HepG2 (cell line): ENCODE measurements around the gene LRIG1. TPM values are rescaled to one million over a fixed set of nuclear protein-coding genes. Genes with fewer than 3 reads are reported as not detected.
A peak's percentile ranks its signal among the peaks of the same experiment; 100 is the strongest.

Source experiments
- ARID5B ChIP-seq: IDR thresholded peaks from 2 replicates; pipeline ENCODE4 v1.4.0; 2020; ENCODE audit warnings: mild to moderate bottlenecking, missing genetic modification reagents
- GATA4 ChIP-seq: sonication (generic); IDR thresholded peaks from 2 replicates; pipeline ENCODE4 v1.6.1; 2016; ENCODE audit warnings: antibody characterized with exemption, low read depth, borderline replicate concordance
- HMGA1 ChIP-seq: sonication (generic); formaldehyde crosslinking; conservative IDR thresholded peaks from 2 replicates; pipeline ENCODE4 v1.4.0; 2020; ENCODE audit warnings: missing genetic modification reagents
- JUN ChIP-seq: sonication (generic); formaldehyde crosslinking; IDR thresholded peaks from 2 replicates; pipeline ENCODE4 v1.4.0; 2020; ENCODE audit warnings: mild to moderate bottlenecking, missing genetic modification reagents
- KDM3A ChIP-seq: IDR thresholded peaks from 2 replicates; pipeline ENCODE4 v1.6.1; 2018; ENCODE audit warnings: low read depth, missing compliant biosample characterization
- MLX ChIP-seq: IDR thresholded peaks from 2 replicates; pipeline ENCODE4 v1.6.1; 2016
- MXD4 ChIP-seq: IDR thresholded peaks from 2 replicates; pipeline ENCODE4 v1.6.1; 2016; ENCODE audit warnings: mild to moderate bottlenecking, missing biosample characterization, missing genetic modification reagents
- NR2F6 ChIP-seq, 2 experiments: IDR thresholded peaks; 2 replicates each; pipeline ENCODE4 v1.6.1; 2016; ENCODE audit warnings: antibody characterized with exemption in 1 of 2, mild to moderate bottlenecking in 1 of 2
- SALL2 ChIP-seq: sonication (generic); formaldehyde crosslinking; IDR thresholded peaks from 2 replicates; pipeline ENCODE4 v1.8.1; 2023; ENCODE audit warnings: mild to moderate bottlenecking, missing genetic modification reagents, inconsistent platforms
- SOX5 ChIP-seq: IDR thresholded peaks from 2 replicates; pipeline ENCODE4 v1.6.1; 2016; ENCODE audit warnings: borderline replicate concordance
- ZNF331 ChIP-seq: sonication (generic); formaldehyde crosslinking; IDR thresholded peaks from 2 replicates; pipeline ENCODE4 v1.4.0; 2020; ENCODE audit warnings: missing genetic modification reagents
- ZNF484 ChIP-seq: sonication (generic); formaldehyde crosslinking; IDR thresholded peaks from 2 replicates; pipeline ENCODE4 v1.5.1; 2020; ENCODE audit warnings: mild to moderate bottlenecking, low read depth, missing genetic modification reagents, borderline replicate concordance
- ZNF609 ChIP-seq: sonication (generic); formaldehyde crosslinking; IDR thresholded peaks from 2 replicates; pipeline ENCODE4 v1.4.0; 2020; ENCODE audit warnings: mild to moderate bottlenecking, missing genetic modification reagents, borderline replicate concordance
- ZNF646 ChIP-seq: sonication (generic); formaldehyde crosslinking; IDR thresholded peaks from 2 replicates; pipeline ENCODE4 v1.9.0; 2021; ENCODE audit warnings: mild to moderate bottlenecking, missing genetic modification reagents
- polyA plus RNA-seq, 8 experiments: library from polyadenylated mRNA; depleted of rRNA in 3 of 8; stranded (reverse) in 7 of 8; unstranded in 1 of 8; fragments of >200 nt; fragmentation: Illumina TruSeq in 4 of 8; extraction: Trizol in 4 of 8; gene quantifications; 2 replicates each; pipeline versions ENCODE4 v1.2.1 to v1.2.3, GENCODE V29; 2011 to 2016; ENCODE audit warnings: low read depth in 4 of 8, missing spikeins in 1 of 8, mixed read lengths in 1 of 8; ENCODE audit not compliant: insufficient read depth in 1 of 8
- total RNA-seq, 5 experiments: library from RNA; depleted of rRNA; stranded (reverse); fragments of >200 nt; fragmentation: Illumina TruSeq; extraction: Trizol; gene quantifications; 2 replicates each; pipeline ENCODE4 v1.2.3, GENCODE V29; 2016; ENCODE audit warnings: low read depth in 1 of 5

LRIG1 gene
- total and polyA plus RNA-seq, 2 of the 13 experiments (the other 11 are each of a cell fraction or from before 2014, with no cell fraction given), result 17.8 to 24.8 TPM

- peak; percentile 79; the same call in 1 of the 2 replicates for TF ChIP-seq ARID5B (CRISPR knock-in tag)
- no peak for TF ChIP-seq ZNF646
- peak; percentile 24; the same call in 1 of the 2 replicates for TF ChIP-seq SOX5 (CRISPR knock-in tag)
- no peak for TF ChIP-seq ZNF609
- no peak for TF ChIP-seq HMGA1 (CRISPR knock-in tag)
- TF ChIP-seq ZNF331 (CRISPR knock-in tag), result peak; percentile 34; the same call in 1 of the 2 replicates
- no peak for TF ChIP-seq GATA4
- TF ChIP-seq SALL2 (CRISPR knock-in tag), result no peak
- TF ChIP-seq MLX (CRISPR knock-in tag), result no peak
- TF ChIP-seq ZNF484 (CRISPR knock-in tag), result no peak
- TF ChIP-seq JUN, result peak; percentile 30; the same call in 1 of the 2 replicates
- no peak for TF ChIP-seq KDM3A (CRISPR knock-in tag)
- no peak for TF ChIP-seq NR2F6 (IDR thresholded peaks at IDR 0.05)
- TF ChIP-seq NR2F6 (CRISPR knock-in tag; IDR thresholded peaks at IDR 0.05), result peak; percentile 51; the same call in 1 of the 2 replicates
- TF ChIP-seq MXD4 (CRISPR knock-in tag), result no peak
Measured at GRCh38 chr3:66376568-66376967, 124.3 kb downstream of the LRIG1 start (continued).
